GM18873 (cell line): ENCODE results near the gene MBD2.
"Not testable (repeated sequence)": the region's sequence is repeated elsewhere in the genome, so short reads cannot be mapped to it uniquely, and the experiment has no call there.

Experiments
- ATAC-seq: cut with Tn5 transposase; IDR thresholded peaks from one replicate; pipeline ENCODE4 v1.9.1; 2021; ENCODE audit warnings: mild to moderate bottlenecking, moderate library complexity, moderate number of reproducible peaks; ENCODE audit not compliant: unreplicated experiment, low FRiP score

MBD2 gene

DNA sequence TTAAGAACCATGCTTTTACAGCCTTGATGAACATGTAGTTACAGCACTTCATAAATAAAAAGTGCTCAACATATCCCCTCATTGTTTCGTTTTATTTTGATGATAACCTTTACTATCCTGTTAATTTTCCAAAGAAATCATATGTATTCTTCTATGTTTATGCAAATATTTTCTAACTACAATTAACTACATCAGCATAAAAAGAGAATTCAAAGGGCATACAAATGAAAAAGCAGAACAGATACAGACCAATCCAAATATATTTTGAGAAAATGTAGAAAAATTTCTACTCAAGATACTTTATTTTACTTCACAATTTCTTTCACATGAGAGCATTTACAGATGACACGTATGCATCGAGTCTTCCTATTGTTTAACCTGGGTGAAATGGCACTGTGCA is 69.1 kb downstream of the MBD2 start:
- ATAC-seq = no peak

DNA sequence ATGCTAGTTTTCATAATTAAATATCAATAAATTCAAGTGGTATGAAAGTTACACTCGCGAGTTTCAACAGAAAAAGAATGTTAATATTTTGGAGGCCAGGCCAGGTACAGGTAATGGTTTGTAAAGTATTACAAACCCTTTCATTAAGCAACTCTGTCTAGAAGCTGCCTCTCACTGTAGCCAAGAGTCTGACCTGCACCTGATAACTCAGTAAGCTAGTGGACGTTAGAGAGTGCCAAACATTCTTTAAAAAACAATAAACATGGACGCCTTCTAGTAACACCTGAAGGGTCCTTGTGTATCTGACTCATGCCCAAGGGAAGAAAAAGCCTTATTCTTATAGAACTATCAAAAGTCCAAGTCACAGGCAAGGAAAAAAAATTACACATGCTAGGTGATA is 70.2 kb downstream of the MBD2 start:
- ATAC-seq = no peak

DNA sequence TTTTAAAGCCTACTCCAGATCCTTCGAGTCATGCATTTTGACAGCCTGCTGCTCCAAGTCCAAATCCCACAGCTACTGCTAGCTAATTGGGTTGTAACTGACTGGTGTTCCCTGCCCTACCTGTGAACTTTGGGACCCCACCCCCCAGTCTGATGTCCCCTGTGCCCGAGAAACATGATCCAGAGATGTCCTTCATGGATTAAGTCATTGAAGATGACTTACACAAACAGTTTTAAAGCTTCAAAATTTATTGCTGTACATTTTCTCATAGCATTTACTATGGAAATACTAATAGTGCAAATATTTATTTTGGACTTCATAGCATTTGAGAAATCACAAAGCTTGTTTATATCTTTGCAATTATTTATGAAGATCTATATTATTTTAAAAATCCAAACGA is 73.1 kb downstream of the MBD2 start:
- no peak for ATAC-seq

DNA sequence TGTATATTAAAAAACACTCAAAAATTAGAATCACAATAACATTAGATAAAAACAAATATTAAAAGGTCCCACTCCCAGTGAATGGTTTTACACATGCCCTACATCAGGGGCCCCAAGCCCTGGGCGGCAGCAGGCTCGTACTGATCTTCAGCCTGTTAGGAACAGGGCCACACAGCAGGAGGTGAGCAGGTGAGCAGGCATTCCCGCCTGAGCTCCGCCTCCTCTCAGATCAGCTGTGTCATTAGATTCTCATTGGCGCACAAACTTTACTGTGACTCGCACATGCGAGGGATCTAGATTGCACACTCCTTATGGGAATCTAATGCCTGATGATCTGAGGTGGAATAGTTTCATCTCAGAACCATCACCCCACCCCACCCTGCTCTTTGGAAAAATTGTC is 74.2 kb downstream of the MBD2 start:
- ATAC-seq = no peak

DNA sequence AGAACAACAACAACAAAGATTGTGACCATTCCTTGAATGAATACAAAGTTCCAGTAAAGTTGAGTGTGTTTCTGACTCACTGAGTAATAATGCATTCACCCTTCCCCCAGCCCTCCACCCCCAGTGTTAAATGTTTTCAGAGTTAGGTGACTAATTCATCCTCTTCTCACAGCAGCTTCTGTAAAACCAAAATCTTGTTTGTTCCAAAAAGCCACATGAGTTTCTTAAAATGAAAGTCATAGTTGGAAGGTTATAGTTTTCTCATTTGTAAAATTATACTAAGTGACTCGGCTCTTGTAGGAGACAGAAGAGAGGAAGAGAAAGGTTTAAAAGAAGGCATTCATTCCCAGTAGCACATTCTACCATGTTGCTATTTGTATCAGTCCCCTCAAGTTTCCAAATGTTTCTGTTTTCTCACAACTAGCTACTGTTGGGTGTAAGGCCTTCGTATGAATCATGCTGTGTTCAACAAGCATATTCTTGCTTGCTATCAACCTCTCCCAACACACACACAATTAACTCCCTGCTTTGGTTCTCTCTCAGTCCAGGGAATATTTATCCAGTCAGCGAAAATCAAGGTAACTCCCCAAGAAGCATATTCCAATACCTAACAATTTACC is 75.3 kb downstream of the MBD2 start:
- peak; percentile 54 for ATAC-seq

DNA sequence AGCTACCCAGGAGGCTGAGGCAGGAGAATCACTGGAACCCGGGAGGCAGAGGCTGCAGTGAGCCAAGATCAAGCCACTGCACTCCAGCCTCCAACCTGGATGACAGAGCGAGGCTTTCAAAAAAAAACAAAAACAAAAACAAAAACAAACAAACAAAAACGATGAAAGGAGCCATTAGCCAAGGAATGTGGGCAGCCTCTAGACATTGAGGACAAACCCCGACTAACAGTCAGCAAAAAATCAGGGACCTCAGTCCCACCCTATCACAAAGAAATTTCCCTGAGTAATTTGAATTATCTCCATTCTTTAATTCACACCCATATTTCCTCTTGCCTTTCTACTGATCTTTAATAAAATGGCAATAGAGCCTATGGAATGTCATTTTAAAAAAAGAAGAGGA is 75.8 kb downstream of the MBD2 start:
- no peak for ATAC-seq

DNA sequence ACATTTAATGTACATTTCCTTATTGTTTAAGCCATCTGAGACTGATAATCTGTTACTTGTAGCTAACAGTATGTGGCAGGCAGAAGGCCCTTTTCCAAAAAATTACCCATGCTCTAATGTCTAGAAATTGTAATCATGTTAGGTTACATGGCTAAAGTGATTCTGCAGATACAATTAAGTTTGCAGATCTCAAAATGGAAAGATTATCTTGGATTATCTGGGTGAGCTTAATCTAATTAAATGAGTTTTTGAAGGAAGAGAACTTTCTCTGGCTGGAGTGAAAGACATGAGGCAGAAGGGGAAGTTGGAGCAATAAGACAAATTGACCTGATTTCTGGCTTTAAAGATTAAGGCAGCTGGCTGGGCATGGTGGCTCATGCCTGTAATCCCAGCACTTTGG is 76.3 kb downstream of the MBD2 start:
- ATAC-seq = no peak

DNA sequence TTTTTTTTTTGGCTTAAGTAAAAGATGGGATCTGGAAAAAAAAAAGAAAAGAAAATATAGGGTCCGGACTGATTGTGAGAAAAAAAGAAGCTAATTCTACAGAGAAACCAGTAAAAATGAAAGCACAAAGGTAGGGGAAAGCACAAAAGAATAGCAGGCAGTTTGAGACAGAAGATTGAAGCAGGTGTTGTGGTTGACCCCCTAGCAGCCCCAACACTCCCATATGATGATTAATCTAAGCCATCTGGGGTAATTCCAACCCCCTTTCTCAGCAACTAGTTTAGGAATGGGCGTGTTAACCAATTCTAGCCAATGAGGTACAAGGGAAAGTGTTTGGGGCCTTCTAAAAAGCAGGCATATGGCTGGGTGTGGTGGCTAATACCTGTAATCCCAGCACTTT is 77.0 kb downstream of the MBD2 start:
- ATAC-seq = peak; percentile 89

DNA sequence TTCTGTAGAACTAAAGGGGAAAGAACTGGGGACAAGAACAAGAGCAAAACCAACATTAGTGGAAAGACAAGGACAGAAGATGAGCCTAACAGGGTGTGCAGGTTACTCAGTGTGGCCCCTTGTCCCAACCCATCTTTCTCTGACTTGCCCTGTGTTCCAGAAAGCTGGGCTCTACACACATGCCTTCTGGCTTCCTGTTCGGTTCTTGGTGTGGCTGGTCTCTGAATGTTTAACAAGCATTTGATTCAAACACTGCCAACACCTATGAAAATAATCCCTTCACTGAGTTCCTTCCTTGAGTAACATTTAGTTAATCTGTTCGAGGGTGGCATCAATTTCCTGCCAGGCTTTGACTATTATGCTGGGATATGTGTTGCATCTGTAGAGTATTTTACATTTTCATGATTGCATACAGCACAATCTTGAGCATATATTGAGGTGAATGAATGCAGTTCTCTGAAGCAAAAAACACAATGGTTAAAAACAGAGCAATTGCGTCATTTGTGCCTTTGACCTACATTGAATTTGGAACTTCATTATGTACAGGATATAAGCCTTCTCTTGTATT is 83.3 kb downstream of the MBD2 start:
- ATAC-seq = no peak

DNA sequence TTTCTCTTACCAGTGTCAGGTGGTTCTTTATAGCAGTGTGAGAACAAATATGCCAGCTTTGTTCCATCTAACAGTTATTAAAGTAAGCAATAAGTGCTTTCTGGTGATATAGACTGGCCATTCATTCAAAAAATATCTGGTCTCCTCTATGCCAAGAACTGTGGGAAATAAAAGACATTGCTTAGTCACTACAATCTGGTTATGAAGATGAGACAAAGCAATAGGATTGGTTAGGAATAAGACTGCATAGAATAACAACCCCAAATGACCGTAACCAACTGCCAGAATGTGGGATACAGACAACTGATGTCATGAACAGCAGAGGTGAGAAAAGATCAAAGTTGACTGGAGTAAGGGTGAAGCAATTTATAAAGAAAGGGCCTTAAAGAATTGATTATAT is 83.8 kb downstream of the MBD2 start:
- no peak for ATAC-seq

DNA sequence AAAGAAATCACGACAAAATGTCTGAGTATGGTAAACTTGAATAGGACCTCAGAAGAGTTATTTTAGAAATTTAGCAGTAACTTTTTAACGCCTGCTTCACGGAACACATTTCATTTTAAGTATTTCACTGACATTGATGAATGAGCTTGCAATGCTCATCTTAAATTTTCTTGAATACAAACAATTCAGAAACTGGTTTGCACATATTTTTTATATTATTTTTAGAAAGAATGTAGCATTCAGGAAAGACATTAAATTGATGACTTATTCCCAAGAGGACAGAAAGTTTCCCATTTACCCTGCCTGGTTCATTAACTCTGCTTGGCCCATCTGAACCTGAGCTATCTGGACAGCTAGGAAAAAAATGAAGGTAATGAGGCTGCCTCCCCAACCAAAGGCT is 89.3 kb downstream of the MBD2 start:
- no peak for ATAC-seq

DNA sequence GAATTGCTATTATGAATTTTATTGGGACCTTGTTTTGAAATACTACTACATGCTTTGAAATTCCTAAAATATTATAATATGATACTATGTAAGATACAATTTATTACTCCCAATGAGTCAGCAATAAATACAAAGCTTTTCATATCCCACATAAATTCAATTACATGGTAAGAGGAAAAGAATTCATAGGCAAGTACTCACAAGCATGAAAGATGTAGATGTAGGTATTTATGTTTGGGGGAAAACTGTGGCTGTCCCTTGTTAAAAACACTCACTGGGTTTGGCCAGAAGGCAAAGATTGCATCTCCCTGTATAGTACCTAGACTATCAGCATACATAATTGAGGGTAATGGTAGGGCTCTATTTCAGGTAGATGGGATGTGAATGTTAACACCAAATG is 90.4 kb downstream of the MBD2 start:
- ATAC-seq = no peak

DNA sequence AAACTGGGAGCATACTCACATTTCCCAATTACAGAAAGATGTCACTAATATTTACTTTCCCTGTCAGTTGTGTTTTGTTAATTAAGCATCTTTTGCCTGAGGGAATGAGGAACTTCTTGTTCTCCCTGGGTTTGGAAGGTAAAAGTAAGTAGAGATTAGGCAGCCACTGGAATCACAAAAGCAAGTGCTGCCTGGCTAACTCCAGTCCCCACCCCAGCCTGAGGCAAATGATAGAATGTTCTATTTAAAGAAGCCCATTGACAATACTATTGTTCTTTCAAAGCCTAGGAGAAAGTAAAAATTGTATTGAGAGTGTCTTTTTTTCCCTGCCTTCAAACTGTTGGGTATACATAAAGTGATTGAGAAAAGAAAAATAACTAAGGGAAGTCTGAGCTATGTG is 93.8 kb downstream of the MBD2 start:
- ATAC-seq = no peak

DNA sequence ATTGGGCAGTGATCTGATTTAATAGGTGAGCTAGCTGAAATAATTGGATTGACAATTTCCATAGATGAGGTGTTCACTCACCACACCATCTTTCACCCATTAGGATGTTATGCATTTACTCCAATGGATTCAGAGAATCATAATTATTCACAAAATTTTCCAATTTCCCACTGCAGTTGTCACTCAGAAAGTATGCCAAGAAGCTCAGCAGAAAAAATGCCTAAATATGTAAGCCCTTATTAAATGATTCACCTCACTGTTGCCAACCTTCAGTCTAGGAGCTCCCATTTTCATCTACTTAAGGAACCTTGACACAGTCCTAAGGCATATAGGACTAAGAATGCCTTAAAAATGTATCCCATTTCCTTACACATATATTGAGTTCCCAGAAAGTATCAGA is 94.3 kb downstream of the MBD2 start:
- no peak for ATAC-seq

DNA sequence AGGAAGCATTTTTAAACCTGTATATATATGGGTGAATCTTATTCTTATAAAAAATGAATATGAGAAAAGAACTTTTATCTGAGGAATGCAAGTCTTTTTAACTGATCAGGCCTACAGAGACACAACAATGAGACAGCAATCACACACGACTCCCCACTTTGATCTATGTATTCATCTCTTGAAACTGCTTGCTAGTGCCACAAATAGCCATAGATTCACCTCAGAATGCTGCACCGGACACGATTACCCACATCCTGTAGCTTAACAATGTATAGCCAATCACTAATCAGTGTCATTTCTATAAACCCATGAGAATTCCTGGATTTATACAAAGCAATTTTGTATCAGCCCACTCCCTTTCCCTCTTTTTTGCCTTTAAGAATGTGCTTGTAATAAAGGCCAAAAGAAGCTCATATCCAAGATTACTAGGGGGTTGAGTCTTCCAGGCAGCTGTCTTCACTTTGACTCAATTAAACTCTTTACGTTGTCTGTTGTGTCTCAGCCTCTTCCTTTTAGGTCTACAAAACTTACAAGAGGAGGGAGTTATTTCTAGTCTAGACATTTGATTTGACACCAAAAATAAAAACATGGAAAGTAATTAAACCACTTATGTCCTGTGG is 94.9 kb downstream of the MBD2 start:
- peak; percentile 74 for ATAC-seq

DNA sequence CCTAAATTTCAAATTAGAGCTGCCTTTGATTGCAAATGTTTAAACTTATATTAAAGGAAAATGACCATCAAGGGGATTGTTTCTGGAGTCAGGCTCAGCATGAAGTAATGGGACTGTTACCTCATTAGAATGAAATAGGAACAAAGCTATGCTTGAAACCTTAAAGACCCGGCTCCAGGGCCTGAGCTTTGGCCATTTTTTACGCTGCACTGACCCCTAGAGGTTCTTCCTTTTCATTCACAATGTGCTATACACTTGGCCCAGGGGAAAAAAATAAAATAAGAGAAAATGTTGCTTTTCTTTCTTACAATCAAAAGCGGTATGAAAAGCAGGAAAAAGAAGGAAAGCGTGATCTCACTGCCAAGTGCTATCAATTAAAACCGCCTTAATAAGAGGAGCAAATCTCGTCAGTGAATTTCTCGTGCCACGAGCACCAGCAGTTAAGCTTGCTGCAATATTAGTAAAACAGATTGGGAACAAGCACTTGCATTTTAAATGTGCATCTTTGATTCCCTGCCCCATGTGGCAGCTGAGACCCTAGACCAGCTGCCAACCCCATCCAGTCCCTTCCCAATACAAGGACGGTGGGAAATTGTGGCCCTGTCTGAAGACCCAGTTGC is 96.6 kb downstream of the MBD2 start:
- ATAC-seq = peak; percentile 54

DNA sequence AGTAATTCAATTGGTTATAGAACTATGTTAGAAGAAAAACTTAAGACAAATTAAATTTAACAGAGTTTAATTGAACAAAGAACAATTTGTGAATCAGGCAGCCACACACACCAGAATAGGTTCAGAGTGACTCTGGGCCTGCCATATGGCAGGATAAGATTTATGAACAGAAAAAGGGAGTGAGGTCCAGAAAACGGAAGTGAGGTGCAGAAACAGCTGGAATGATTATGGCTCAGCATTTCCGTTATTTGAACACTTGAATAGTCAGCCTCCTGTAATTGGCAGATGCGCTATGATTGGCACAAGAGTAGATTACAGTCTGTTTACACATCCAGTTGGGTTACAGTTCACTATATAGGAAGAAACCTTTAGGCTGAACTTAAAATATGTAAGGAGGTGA is 99.0 kb downstream of the MBD2 start:
- ATAC-seq = no peak

DNA sequence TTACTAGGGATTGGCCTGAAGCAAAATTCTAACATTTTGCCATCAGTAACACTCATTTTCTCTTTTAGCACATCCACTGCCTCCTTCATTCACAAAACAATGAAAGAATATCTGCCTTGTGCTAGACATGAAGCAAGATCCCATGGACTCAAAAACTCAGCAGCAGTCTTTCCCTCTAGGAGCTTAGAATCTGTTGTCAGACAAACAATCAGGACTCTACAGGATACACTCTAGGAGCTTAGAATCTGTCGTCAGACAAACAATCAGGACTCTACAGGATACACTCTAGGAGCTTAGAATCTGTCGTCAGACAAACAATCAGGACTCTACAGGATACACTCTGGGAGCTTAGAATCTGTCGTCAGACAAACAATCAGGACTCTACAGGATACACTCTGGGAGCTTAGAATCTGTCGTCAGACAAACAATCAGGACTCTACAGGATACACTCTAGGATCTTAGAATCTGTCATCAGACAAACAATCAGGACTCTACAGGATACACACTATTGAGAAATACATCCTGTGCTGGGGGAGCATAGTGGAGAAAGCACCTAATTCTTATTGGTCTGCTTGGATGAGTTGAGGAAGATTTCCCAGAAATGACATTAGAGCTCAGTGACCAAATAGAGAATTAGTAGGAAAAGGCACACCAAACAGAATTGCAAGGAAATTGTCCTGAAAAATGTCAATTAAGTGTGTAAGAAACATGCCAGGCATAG is 100.6 kb downstream of the MBD2 start:
- not testable (repeated sequence) for ATAC-seq

DNA sequence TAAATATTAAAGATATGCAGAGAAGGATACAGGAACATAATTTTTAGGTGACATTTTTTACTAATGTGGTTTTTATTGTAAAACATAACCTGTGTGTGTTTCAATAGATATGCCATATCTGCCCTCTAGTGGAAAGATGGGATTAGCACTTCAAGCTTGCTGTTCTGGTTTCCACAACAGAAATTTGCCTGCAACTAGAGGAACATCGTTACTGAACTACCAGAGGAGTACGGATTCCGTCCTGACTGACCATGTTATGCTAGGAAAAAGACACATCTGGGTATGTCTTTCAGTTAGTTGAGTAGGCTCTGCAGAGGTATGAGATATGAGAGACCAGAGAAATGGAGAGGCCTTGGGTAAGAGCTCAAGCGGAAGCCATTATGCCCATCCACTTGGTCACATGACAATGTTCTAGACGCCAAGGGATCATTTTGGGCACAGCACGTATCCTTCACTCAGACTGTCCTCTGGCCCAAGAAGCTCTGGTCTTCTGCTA is 104.9 kb downstream of the MBD2 start:
- ATAC-seq = peak; percentile 86

DNA sequence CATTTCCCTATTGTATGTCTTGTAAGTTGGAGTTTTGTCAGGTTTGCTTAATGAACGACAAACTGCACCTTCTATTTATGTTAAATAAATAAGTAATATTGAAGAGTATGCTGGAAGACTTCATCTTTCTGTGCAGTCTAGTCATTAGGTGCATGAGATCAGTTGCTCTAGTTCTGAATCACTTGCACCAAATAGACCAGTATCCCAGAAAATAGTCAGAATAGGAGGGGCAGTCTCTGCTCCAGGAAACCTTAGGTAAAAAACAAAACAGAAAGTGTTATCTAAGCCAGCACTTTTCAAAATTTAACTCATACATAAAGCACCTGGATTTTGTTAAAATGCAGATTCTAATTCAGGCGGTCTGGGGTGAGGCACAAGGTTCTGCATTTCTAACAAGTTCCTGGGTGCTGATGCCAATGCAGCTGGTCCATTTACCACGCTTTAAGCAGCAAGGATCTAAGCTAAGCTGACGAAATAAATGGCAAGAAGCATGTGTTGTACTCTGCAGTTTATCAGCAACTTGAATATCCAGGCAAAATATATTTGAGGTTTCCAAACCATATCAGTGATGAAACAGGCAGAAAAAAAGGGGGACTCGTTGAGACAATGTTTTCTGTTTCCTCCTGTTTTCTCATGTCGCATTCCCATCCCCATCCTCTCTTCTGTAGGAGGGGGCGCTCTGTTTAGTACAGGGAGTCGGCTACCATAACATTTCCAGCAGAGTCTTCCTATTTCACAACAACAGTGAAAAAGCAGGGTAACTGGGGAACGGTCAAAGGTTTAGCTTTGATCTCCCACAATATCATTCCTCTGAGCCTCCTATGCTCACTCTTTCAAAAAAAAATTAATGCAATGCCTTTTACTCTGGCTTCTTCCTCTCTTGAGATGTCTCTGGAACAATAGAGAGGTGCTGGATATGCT is 106.4 kb downstream of the MBD2 start:
- ATAC-seq = no peak
